Activated naive CD8-positive, alpha-beta T cell treated with anti-CD3 and anti-CD28 coated beads for 36 hours (primary cell): Measurements from ENCODE around the gene PSMD11. TPM values are rescaled to one million over a fixed set of nuclear protein-coding genes. Genes with fewer than 3 reads are reported as not detected.
A peak's percentile ranks its signal among the peaks of the same experiment; 100 is the strongest.

Experiments used
- DNase-seq: peaks from one replicate; pipeline ENCODE4 v3.0.0; 2021
- H3K27ac Mint-ChIP-seq: one replicate; pipeline ENCODE4 v1.8.0; 2022; ENCODE audit warnings: mild to moderate bottlenecking, moderate library complexity, mixed read lengths
- H3K27me3 Mint-ChIP-seq: one replicate; pipeline ENCODE4 v1.8.0; 2022; ENCODE audit warnings: mild to moderate bottlenecking, mixed read lengths
- H3K36me3 Mint-ChIP-seq: one replicate; pipeline ENCODE4 v1.8.0; 2021; ENCODE audit warnings: mild to moderate bottlenecking, mixed read lengths
- H3K4me1 Mint-ChIP-seq: one replicate; pipeline ENCODE4 v1.8.0; 2021; ENCODE audit warnings: mixed read lengths
- H3K4me3 Mint-ChIP-seq: one replicate; pipeline ENCODE4 v1.8.0; 2022; ENCODE audit warnings: mild to moderate bottlenecking, moderate library complexity, mixed read lengths
- H3K9me3 Mint-ChIP-seq: one replicate; pipeline ENCODE4 v1.8.0; 2022; ENCODE audit warnings: mixed read lengths
- total RNA-seq, 2 experiments: library from RNA; stranded (reverse); gene quantifications; one replicate each; pipeline ENCODE4 v1.2.3, GENCODE V29; 2021

Gene PSMD11
- total RNA-seq, 2 experiments from 2014 or later = 147 to 157 TPM

GRCh38 chr17:32482568-32483320 is 38.4 kb downstream of the PSMD11 start:
- Mint-ChIP-seq H3K9me3 (no peaks in the 10 kb centered on the region), H3K4me3 (no peak overlapping the region), H3K27me3 (no peaks in the 10 kb centered on the region), H3K36me3 (peaks cover 13% of the 10 kb centered on the region), H3K4me1 (peaks cover 16% of the 10 kb centered on the region), H3K27ac (peak overlapping the region; percentile 67)
- DNase-seq = no peak

DNA sequence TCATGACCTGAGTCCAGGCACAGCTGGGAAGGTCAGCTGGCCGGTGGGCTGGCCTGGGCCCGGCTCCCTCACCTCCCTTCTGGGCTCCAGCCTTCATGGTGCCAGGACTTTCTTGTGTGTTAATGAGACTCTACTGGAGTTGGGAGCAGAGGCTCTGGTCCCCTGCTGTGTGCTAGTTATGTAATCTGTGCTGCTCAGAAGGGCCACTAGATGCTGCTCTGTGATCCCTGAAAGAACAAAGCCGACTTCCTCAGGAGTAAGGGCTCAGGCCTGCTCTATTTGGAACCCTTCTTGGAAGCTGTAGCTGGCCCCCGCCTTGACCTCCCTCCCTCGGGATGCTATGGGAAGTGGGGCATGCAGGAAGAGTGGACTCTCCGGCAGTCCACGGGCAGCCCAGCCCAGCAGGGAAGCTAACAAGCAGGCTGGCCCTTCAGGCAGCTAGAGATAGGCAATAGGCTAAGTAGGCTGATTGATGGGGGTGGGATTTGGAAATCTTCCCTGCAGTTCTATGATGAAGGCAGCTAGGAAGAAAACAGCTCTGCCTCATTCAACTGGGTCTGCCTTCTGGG is 39.2 kb downstream of the PSMD11 start:
- no peak for DNase-seq
- peaks cover 20% of the 10 kb centered on the region for H3K36me3 Mint-ChIP-seq
- no peaks in the 10 kb centered on the region for H3K9me3 Mint-ChIP-seq
- no peaks in the 10 kb centered on the region for H3K27me3 Mint-ChIP-seq
- peaks cover 22% of the 10 kb centered on the region for H3K4me1 Mint-ChIP-seq
- H3K4me3 Mint-ChIP-seq = no peak overlapping the region
- H3K27ac Mint-ChIP-seq = peak overlapping the region; percentile 42

DNA sequence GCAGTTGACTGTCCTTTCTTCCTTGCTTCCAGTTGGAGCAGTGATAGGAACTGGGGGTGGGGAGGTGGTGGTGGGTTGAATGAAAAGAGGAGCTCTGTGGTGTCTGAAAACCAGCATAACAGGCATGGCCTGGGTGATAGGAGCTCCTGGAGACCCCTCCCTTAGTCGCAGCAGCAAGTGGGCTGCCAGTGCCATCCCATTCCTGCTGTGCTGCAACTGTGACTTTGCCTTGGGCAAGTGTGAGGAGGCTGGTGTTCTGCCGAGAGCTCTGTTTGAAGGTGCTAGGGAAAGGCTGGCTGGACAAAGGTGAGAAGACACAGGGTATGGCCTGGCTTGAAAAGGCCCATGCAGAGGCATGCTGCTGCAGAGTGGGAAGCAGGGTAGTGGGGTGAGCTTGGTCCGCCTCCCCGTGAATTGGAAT is 39.7 kb downstream of the PSMD11 start:
- DNase-seq = no peak
- no peak overlapping the region for H3K4me3 Mint-ChIP-seq
- peaks cover 26% of the 10 kb centered on the region for H3K4me1 Mint-ChIP-seq
- peaks cover 25% of the 10 kb centered on the region for H3K36me3 Mint-ChIP-seq
- no peaks in the 10 kb centered on the region for H3K27me3 Mint-ChIP-seq
- peak overlapping the region; percentile 42 for H3K27ac Mint-ChIP-seq
- no peaks in the 10 kb centered on the region for H3K9me3 Mint-ChIP-seq

DNA sequence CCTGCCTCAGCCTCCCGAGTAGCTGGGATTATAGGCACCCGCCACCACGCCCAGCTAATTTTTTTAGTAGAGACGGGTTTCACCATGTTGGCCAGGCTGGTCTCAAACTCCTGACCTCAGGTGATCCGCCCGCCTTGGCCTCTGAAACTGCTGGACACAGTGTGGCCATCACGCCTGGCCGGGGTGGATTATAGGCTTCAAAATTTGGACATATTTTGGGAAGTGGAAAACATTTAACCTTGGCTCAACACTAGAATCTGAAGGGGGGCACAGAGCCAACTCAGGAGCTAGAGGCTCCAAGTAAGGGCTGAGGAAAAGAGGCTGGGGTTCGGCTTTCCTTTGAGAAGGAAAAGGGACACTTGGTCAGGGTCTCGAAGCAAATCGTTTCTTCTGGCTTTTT is 40.3 kb downstream of the PSMD11 start:
- Mint-ChIP-seq H3K4me3 (no peak overlapping the region), H3K4me1 (peaks cover 32% of the 10 kb centered on the region), H3K9me3 (no peaks in the 10 kb centered on the region), H3K27ac (peak overlapping the region; percentile 42), H3K27me3 (no peaks in the 10 kb centered on the region), H3K36me3 (peaks cover 25% of the 10 kb centered on the region)
- DNase-seq = no peak

- no peak for DNase-seq
- Mint-ChIP-seq H3K4me3 (peak overlapping the region; percentile 48), H3K27ac (peak overlapping the region; percentile 48), H3K36me3 (peaks cover 30% of the 10 kb centered on the region), H3K9me3 (no peaks in the 10 kb centered on the region), H3K27me3 (no peaks in the 10 kb centered on the region), H3K4me1 (peaks cover 38% of the 10 kb centered on the region)
Observed at GRCh38 chr17:32485261-32486110, 41.2 kb downstream of the PSMD11 start.

DNA sequence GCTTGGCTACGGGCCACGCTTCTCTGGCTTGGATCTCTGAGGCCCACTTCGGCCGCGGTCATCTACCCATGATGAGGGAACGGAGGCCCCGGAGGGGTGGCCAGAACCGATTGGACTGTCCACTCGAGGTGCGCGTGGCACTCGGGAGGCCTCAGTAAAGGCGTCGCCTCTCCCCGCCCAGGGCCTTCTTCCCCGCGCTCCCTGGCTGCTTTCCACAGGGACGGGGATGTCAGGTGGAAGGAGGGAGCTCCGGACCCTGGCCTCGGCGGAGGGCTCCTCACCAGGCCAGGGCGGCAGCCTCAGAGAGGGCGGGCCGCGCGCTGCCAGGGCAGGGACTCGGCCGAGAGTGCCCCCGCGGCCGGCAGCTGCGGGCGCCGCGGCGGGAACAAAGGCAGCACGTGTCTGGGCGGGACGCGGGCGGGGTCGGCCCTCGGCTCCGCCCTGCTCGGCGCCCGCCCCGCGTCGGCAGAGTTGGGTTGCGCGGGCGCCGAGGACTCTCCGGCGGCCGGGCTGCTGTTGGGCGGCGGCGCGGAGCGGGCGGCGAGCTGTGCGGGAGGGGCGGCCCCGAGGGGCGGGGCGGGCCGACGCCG is 41.9 kb downstream of the PSMD11 start:
- H3K4me3 Mint-ChIP-seq = peak overlapping the region; percentile 48
- H3K4me1 Mint-ChIP-seq = peaks cover 46% of the 10 kb centered on the region
- no peaks in the 10 kb centered on the region for H3K9me3 Mint-ChIP-seq
- DNase-seq = peak; percentile 79
- peak overlapping the region; percentile 48 for H3K27ac Mint-ChIP-seq
- H3K27me3 Mint-ChIP-seq = no peaks in the 10 kb centered on the region
- peaks cover 31% of the 10 kb centered on the region for H3K36me3 Mint-ChIP-seq

GRCh38 chr17:32486701-32487472 is 42.6 kb downstream of the PSMD11 start, which contains the start of gene CDK5R1:
CDK5R1 (plus strand) TSS chr17:32486993; CDS start chr17:32487621, 628 bp downstream.
- DNase-seq = peak; percentile 84
- Mint-ChIP-seq H3K9me3 (no peaks in the 10 kb centered on the region), H3K4me1 (peaks cover 52% of the 10 kb centered on the region), H3K27me3 (no peaks in the 10 kb centered on the region), H3K27ac (peak within 1 kb of the TSS; percentile 90), H3K36me3 (peaks cover 32% of the 10 kb centered on the region), H3K4me3 (peak within 1 kb of the TSS; percentile 91)

DNA sequence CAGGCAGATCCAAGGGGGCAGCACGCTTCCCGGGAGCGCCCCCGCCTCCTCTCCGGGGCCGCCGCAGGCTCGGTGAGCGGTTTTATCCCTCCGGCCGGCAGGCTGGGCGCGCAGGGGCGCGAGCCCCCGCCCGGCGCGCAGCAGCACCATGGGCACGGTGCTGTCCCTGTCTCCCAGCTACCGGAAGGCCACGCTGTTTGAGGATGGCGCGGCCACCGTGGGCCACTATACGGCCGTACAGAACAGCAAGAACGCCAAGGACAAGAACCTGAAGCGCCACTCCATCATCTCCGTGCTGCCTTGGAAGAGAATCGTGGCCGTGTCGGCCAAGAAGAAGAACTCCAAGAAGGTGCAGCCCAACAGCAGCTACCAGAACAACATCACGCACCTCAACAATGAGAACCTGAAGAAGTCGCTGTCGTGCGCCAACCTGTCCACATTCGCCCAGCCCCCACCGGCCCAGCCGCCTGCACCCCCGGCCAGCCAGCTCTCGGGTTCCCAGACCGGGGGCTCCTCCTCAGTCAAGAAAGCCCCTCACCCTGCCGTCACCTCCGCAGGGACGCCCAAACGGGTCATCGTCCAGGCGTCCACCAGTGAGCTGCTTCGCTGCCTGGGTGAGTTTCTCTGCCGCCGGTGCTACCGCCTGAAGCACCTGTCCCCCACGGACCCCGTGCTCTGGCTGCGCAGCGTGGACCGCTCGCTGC is 43.3 kb downstream of the PSMD11 start:
- peak; percentile 43 for DNase-seq
- Mint-ChIP-seq H3K4me3 (peak overlapping the region; percentile 91), H3K27me3 (no peaks in the 10 kb centered on the region), H3K4me1 (peaks cover 56% of the 10 kb centered on the region), H3K27ac (peak overlapping the region; percentile 90), H3K36me3 (peaks cover 32% of the 10 kb centered on the region), H3K9me3 (no peaks in the 10 kb centered on the region)

- DNase-seq = no peak
- peaks cover 59% of the 10 kb centered on the region for H3K4me1 Mint-ChIP-seq
- no peaks in the 10 kb centered on the region for H3K27me3 Mint-ChIP-seq
- no peaks in the 10 kb centered on the region for H3K9me3 Mint-ChIP-seq
- peak overlapping the region; percentile 90 for H3K27ac Mint-ChIP-seq
- peaks cover 33% of the 10 kb centered on the region for H3K36me3 Mint-ChIP-seq
- H3K4me3 Mint-ChIP-seq = peak overlapping the region; percentile 91
Observed at GRCh38 chr17:32488177-32488542, 43.9 kb downstream of the PSMD11 start.

DNA sequence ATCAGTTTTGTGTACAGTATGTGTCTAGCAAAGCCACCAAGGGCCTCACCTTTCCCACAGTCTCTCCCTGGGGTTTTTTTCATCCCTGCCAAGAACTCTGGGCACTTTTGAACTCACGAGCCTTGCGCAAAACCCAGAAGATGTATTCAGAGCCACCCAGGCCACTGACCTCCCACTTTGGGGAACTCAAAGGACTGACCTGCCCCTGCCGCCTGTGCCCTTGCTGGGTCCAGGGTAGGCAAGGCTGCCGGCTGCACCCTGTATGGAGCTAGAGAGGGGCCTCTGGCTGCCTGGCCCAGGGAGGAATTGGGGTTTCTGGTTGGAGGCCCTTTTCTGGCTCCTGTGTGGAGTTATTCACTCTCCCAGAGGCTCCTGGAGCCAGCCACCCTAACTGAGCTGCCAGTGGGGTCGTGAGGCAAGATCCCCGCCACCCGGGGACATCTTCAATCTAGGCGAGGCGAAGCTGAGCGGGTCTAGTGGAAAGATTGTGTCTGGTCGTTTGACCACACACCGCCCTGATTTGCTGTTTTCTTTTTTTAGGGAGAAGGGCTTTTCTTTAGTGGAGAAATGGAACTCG is 44.4 kb downstream of the PSMD11 start:
- Mint-ChIP-seq H3K27ac (peak overlapping the region; percentile 71), H3K4me3 (peak overlapping the region; percentile 91), H3K4me1 (peaks cover 63% of the 10 kb centered on the region), H3K27me3 (no peaks in the 10 kb centered on the region), H3K9me3 (no peaks in the 10 kb centered on the region), H3K36me3 (peaks cover 33% of the 10 kb centered on the region)
- DNase-seq = no peak

GRCh38 chr17:32489320-32490100 is 45.2 kb downstream of the PSMD11 start:
- Mint-ChIP-seq H3K9me3 (no peaks in the 10 kb centered on the region), H3K27me3 (no peaks in the 10 kb centered on the region), H3K4me3 (peak overlapping the region; percentile 91), H3K36me3 (peaks cover 33% of the 10 kb centered on the region), H3K27ac (peak overlapping the region; percentile 71), H3K4me1 (peaks cover 64% of the 10 kb centered on the region)
- DNase-seq = no peak

DNA sequence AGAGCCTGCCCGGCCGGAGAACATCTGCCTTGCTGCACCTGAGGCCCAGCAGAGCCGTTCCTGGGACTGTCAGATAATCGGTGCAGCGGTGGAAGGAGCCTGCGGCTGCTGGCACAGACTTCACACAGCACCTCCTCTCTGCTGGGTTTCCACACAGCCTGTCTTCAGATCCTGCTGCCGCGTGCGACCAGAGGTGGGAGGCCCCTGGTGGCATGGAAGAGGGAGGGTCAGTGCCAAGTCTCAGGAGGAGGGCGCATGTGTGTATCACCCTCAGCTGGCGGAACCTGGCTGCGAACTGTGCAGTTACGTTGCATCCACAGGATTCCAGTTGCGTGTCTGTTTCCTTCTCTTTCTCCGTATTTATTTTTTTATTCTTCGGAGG is 45.8 kb downstream of the PSMD11 start:
- Mint-ChIP-seq H3K27me3 (no peaks in the 10 kb centered on the region), H3K27ac (peak overlapping the region; percentile 71), H3K36me3 (peaks cover 33% of the 10 kb centered on the region), H3K9me3 (no peaks in the 10 kb centered on the region), H3K4me3 (peak overlapping the region; percentile 91), H3K4me1 (peaks cover 65% of the 10 kb centered on the region)
- peak; percentile 34 for DNase-seq
